Right ventricle myocardium inferior (tissue), 1 donor: ENCODE data around the gene CTDSPL. TPM values are rescaled to one million over a fixed set of nuclear protein-coding genes. Genes with fewer than 3 reads are reported as not detected.
A peak's percentile ranks its signal among the peaks of the same experiment; 100 is the strongest.

ENCODE experiments used
- ATAC-seq: fragments of 200-7000 bp; cut with Tn5 transposase; one replicate; pipeline ENCODE4 v1.9.1; 2020; ENCODE audit warnings: mild to moderate bottlenecking, moderate library complexity
- DNase-seq: peaks from one replicate; pipeline ENCODE4 v3.0.0; 2021; ENCODE audit errors: missing footprints
- intact Hi-C: fragments of 100-400 bp; cut with DNase I; formaldehyde crosslinking; loops from one replicate; pipeline ENCODE4 v1.11.0; 2022
- total RNA-seq: library from RNA; stranded (reverse); fragmentation: NEBNext Ultra II Directional; extraction: Animal tissue kit (Norgen Biotek cat#: 25700); gene quantifications from one replicate; pipeline ENCODE4 v1.2.1, GENCODE V29; 2021
- donor health status: DM: no; HTN: yes; CAD: no; lungs with severe emphysema.

The CTDSPL gene
- total RNA-seq, 1 donor from 2014 or later, result 47.3 TPM

DNA sequence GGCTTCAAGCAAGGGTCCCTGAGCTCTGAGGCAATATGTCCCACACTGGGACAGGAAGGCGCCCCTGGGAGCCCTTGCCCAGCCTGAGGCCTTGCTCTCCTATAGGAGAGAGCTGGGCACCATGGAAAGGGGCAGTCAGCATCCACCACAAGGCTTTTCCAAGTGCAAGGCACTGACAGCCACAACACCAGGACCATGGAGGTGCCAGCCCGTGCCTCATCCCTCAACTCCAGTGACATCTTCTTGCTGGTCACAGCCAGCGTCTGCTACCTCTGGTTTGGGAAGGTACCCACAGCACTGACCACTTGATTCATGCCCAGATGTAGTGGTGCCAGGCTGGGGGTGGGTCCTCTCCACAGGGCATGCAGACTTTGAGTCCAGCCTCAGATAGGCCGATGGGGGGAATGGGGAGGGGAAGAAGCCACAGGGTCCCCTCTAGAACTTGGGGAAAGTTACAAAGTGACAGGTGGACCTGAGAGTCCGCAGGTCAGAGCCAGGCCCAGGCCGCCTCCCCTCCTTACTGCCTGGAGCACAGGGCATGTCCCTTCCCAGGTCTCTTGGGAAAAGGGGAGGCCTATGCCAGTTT is 140.7 kb downstream of the CTDSPL start:
- DNase-seq (peak; percentile 61), ATAC-seq (no peak)
- intact Hi-C loops, result loop anchor here (2.0 to 10.0 kb wide), 2 partner anchors 28 to 472 kb away; no protein-coding TSS in a partner anchor

- intact Hi-C loops, result loop anchor here (1.0 to 10.0 kb wide), 3 partner anchors 28 to 472 kb away; no protein-coding TSS in a partner anchor
- DNase-seq, result peak; percentile 9
- ATAC-seq, result no peak
Observed at GRCh38 chr3:38002940-38003339, 141.3 kb downstream of the CTDSPL start.

- ATAC-seq, result peak; percentile 38
- peak; percentile 81 for DNase-seq
- intact Hi-C loops, result loop anchor here (1.0 to 10.0 kb wide), 3 partner anchors 29 to 471 kb away; no protein-coding TSS in a partner anchor
Observed at GRCh38 chr3:38003371-38003816, 141.7 kb downstream of the CTDSPL start.

- DNase-seq, result peak; percentile 78
- peak; percentile 64 for ATAC-seq
- intact Hi-C loops, result loop anchor here (1.0 to 10.0 kb wide), 4 partner anchors 29 to 471 kb away; no protein-coding TSS in a partner anchor
Observed at GRCh38 chr3:38003817-38004414, 142.2 kb downstream of the CTDSPL start.

DNA sequence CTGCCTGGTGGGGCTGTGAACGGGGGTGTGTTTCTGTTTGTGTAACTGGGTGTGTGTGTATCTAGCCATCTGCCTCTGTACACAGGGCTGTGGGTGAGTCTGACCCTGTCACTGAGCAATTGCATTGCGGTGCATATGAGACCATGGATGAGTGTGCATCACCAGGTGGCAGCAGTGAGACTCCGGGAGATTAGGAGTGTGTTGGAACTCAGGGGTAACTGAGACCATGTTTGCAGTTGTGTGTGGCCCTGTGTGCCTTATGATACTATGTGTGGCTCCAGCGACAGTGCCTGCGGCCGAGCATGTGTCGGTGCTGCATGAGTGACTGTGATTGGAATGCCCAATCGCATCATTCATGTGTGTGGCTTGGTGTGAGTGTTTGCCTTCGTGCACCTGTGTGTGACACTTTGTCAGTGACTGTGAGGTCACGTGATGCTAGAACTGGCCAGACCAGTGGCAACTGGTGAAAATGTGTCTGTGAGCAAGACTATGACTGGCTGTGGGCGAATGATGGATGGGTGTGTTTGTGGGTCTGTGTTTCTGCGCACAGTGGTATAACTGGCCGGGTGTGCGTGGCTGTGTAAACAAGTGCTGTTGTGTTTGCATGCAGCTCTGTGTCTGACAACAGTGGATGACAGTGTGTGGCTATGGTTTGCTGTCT is 142.9 kb downstream of the CTDSPL start:
- DNase-seq (peak; percentile 84), ATAC-seq (peak; percentile 73)
- intact Hi-C loops, result loop anchor here (2.0 to 10.0 kb wide), 2 partner anchors 36 to 470 kb away; no protein-coding TSS in a partner anchor

GRCh38 chr3:38005076-38006020 is 143.7 kb downstream of the CTDSPL start:
- ATAC-seq (peak; percentile 70), DNase-seq (peak; percentile 91)
- intact Hi-C loops, result loop anchor here (2.0 to 10.0 kb wide), 2 partner anchors 35 to 469 kb away; no protein-coding TSS in a partner anchor

DNA sequence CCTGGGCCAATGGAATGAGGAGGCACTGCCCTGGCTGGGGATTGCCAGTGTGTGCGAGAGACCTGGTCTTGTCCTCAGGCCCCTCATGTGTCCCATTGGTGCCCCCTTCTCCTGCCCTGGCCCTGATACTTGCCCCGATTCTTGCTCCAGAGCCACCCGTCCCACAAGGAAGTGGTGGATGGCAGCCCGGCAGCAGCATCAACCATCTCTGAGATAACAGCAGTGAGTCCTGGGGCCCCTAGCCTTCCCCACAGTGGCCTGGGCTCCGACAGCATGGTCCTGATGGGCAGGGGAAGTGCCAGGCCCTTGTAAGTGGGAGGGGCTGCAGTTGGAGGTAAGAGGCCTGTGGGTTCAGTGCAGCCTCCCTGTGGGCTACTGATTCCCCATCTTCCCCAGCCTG is 144.4 kb downstream of the CTDSPL start:
- ATAC-seq (no peak), DNase-seq (no peak)
- intact Hi-C loops, result loop anchor here (10.0 kb wide), 1 partner anchor 469 kb away; no protein-coding TSS in a partner anchor

DNA sequence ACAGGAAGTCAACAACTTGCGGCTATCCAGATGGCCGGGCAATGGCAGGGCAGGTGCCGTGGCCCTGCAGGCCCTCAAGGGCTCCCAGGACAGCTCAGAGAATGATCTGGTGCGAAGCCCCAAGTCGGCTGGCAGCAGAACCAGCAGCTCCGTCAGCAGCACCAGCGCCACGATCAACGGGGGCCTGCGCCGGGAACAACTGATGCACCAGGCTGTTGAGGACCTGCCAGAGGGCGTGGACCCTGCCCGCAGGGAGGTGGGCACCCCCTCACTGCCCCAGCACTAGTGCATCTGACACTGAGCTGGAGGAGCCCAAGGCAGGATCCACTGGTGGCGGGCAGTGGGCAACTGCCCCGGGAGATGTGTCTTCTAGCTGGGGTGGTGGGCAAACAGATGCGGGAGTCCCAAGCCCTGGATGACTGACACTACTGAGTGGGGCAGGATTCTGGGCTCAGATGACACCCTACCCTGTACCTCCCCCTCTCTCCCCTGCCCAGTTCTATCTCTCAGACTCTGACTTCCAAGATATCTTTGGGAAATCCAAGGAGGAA is 144.8 kb downstream of the CTDSPL start:
- no peak for ATAC-seq
- intact Hi-C loops, result loop anchor here (10.0 kb wide), 1 partner anchor 468 kb away; no protein-coding TSS in a partner anchor
- DNase-seq, result no peak

DNA sequence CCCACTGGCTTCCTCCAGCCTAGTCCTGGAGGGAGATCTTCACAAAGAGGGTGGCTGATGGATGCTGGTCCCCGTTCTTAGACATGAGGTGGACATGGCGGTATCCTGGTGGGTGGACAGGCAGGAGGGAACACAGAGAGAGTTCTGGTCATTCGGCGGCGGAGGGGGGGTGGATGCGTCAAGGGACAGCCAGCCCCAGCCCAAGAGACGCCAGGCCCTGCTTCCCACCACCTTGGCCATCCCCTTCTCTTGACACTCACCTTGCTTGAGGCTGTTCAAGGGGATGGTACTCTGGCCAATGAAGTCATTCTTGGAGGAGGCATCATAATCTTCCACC is 146.0 kb downstream of the CTDSPL start:
- no peak for ATAC-seq
- intact Hi-C loops, result loop anchor here (10.0 kb wide), 1 partner anchor 467 kb away; no protein-coding TSS in a partner anchor
- no peak for DNase-seq

DNA sequence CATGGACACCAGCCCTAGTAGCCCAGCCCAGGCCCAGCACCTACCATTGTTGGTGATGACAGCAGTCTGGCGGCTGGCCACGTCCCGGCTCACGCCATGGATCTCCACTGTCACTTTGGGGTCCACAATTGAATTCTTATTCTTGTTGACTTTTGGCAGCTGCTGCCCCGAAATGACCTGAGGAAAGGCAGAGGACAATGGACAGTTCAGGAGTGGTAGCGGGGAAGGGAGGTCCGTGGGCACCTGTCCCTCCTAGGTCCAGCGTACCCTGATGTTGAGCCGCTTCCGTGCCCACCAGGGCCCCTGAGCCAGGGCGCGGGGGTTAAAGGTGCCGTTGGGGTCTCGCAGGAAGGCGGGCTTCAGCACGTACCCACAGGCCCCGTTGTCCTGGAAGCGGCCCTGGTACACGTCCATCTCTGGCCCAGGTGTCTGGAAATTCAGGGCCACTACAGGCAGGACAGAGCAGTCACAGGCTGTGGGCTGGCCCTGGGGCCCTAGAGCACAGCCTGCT is 146.6 kb downstream of the CTDSPL start:
- DNase-seq, result peak; percentile 51
- intact Hi-C loops, result loop anchor here (10.0 kb wide), 1 partner anchor 467 kb away; no protein-coding TSS in a partner anchor
- ATAC-seq, result no peak

DNA sequence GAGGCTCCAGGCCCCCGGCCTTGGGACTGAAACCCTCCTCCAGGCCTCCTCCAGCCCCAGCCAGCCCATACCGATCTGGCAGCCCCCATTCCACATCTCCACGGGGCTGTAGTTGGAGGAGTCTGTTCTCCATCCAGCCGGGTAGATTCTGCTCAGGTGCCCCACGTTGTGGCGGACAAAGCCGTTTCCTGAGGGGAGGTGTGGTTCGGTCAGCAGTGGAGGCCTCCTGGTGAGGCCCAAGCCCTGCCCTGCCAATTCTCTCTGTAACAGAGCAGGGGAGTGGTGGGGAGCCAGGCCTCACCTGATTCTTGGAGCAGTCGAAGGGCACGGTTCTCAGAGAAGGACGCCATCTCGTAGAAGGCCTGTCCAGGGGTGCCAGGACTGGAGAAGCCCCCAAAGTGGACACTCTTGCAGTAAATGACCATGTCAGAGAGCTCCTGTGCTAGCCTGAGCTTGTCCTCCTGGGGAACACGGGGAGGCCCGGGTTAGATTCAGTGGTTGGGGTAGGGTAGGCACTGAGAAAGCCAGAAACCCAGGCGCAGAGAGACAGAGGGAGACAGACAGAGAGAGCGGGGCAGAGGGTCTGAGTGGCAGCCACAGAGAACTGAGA is 147.4 kb downstream of the CTDSPL start:
- intact Hi-C loops, result loop anchor here (10.0 kb wide), 1 partner anchor 466 kb away; no protein-coding TSS in a partner anchor
- no peak for ATAC-seq

GRCh38 chr3:38009807-38010591 is 148.3 kb downstream of the CTDSPL start:
- peak; percentile 57 for DNase-seq
- intact Hi-C loops, result loop anchor here (10.0 kb wide), 1 partner anchor 465 kb away; no protein-coding TSS in a partner anchor
- ATAC-seq, result no peak

More for the DNA sequence above, 147.4 kb downstream of the CTDSPL start:
- no peak for DNase-seq

GRCh38 chr3:38011111-38011510 is 149.4 kb downstream of the CTDSPL start:
- DNase-seq, result peak; percentile 59
- intact Hi-C loops, result no loop called here

GRCh38 chr3:38015485-38015884 is 153.8 kb downstream of the CTDSPL start:
- DNase-seq, result no peak
- intact Hi-C loops, result no loop called here
- no peak for ATAC-seq

More at GRCh38 chr3:38011111-38011510, 149.4 kb downstream of the CTDSPL start:
- ATAC-seq, result no peak

DNA sequence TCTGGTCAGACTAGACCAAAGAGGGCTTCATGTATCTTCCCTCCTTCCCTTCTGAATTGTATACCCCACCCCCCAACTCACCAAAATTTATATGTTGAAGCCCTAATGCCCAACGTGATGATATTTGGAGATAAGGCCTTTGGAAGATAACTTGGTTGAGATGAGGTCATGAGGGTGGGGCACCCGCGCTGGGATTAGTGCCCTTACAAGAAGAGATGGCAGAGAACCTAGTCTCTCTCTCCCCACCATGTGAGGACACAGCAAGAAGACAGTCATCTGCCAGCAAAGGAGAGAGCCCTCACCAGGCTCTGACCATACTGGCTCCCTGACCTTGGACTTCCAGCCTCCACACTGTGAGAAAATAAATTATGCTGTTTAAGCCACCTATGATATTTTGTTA is 154.3 kb downstream of the CTDSPL start:
- ATAC-seq (no peak), DNase-seq (no peak)
- intact Hi-C loops, result no loop called here

DNA sequence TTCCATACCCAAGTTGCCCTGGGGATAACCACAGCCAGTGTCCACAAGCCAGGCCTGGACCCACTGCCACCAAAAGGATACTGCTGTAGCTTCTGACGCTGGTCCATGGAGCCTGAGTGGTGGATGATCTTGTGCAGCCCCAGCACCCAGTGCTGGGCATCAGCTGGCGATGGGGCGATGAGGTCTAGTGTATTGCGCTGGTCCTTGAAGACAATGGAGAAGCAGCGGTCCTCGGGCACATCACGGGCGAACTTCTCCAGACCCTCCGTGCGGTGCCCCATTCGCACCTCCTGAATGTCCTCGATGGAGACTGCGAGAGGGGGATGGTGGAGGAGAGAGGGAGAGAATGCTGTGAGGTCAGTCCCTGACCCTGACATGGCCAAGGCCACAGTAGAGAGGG is 154.7 kb downstream of the CTDSPL start:
- intact Hi-C loops, result no loop called here
- ATAC-seq (no peak), DNase-seq (no peak)
